HFFc6 (cell line): ENCODE measurements around the gene KCNG2. TPM values are rescaled to one million over a fixed set of nuclear protein-coding genes. Genes with fewer than 3 reads are reported as not detected.

Experiments
- DNase-seq: peaks from one replicate; pipeline ENCODE4 v3.0.0-alpha.2; 2018
- H3K27ac Mint-ChIP-seq: 2 replicates; pipeline ENCODE4 v1.8.0; 2020; ENCODE audit warnings: mild to moderate bottlenecking, mixed read lengths
- H3K27me3 Mint-ChIP-seq: 2 replicates; pipeline ENCODE4 v1.8.0; 2021; ENCODE audit warnings: mild to moderate bottlenecking, moderate library complexity, mixed read lengths; ENCODE audit not compliant: insufficient read depth
- H3K36me3 Mint-ChIP-seq: 2 replicates; pipeline ENCODE4 v1.8.0; 2021; ENCODE audit warnings: low read depth, mixed read lengths
- H3K4me1 Mint-ChIP-seq: 2 replicates; pipeline ENCODE4 v1.8.0; 2020; ENCODE audit warnings: low read depth, mixed read lengths
- H3K4me3 Mint-ChIP-seq: 2 replicates; pipeline ENCODE4 v1.8.0; 2020; ENCODE audit warnings: mild to moderate bottlenecking, moderate library complexity, mixed read lengths
- H3K9me3 Mint-ChIP-seq: 2 replicates; pipeline ENCODE4 v1.8.0; 2020; ENCODE audit warnings: mild to moderate bottlenecking, mixed read lengths
- total RNA-seq, 6 experiments: library from RNA; stranded (reverse); fragmentation: NEBNext Ultra II Directional; extraction: Animal tissue kit (Norgen Biotek cat#: 25700); gene quantifications; 2 replicates in 1 of 6; 3 replicates in 5 of 6; pipeline ENCODE4 v1.2.3, GENCODE V29; 2021
- TF ChIP-seq, protein P1 (sequence below): fragments of 200-600 bp; sonication (generic); IDR thresholded peaks from 2 replicates; pipeline ENCODE4 v1.5.0; 2021; ENCODE audit warnings: antibody characterized with exemption, mild to moderate bottlenecking

KCNG2 gene
- total RNA-seq, 6 experiments from 2014 or later, result not detected

- H3K9me3 Mint-ChIP-seq, result peaks cover 5% of the 10 kb centered on the region
- H3K36me3 Mint-ChIP-seq, result peaks cover 6% of the 10 kb centered on the region
- H3K4me1 Mint-ChIP-seq, result peaks cover 20% of the 10 kb centered on the region
- no peak overlapping the region for H3K27ac Mint-ChIP-seq
- DNase-seq, result no peak
- H3K27me3 Mint-ChIP-seq, result peaks cover 25% of the 10 kb centered on the region
- H3K4me3 Mint-ChIP-seq, result no peak overlapping the region
- TF ChIP-seq, protein P1, sequence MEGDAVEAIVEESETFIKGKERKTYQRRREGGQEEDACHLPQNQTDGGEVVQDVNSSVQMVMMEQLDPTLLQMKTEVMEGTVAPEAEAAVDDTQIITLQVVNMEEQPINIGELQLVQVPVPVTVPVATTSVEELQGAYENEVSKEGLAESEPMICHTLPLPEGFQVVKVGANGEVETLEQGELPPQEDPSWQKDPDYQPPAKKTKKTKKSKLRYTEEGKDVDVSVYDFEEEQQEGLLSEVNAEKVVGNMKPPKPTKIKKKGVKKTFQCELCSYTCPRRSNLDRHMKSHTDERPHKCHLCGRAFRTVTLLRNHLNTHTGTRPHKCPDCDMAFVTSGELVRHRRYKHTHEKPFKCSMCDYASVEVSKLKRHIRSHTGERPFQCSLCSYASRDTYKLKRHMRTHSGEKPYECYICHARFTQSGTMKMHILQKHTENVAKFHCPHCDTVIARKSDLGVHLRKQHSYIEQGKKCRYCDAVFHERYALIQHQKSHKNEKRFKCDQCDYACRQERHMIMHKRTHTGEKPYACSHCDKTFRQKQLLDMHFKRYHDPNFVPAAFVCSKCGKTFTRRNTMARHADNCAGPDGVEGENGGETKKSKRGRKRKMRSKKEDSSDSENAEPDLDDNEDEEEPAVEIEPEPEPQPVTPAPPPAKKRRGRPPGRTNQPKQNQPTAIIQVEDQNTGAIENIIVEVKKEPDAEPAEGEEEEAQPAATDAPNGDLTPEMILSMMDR, result no peak
Observed at GRCh38 chr18:79796016-79796415, 1.7 kb upstream of the KCNG2 start.

DNA sequence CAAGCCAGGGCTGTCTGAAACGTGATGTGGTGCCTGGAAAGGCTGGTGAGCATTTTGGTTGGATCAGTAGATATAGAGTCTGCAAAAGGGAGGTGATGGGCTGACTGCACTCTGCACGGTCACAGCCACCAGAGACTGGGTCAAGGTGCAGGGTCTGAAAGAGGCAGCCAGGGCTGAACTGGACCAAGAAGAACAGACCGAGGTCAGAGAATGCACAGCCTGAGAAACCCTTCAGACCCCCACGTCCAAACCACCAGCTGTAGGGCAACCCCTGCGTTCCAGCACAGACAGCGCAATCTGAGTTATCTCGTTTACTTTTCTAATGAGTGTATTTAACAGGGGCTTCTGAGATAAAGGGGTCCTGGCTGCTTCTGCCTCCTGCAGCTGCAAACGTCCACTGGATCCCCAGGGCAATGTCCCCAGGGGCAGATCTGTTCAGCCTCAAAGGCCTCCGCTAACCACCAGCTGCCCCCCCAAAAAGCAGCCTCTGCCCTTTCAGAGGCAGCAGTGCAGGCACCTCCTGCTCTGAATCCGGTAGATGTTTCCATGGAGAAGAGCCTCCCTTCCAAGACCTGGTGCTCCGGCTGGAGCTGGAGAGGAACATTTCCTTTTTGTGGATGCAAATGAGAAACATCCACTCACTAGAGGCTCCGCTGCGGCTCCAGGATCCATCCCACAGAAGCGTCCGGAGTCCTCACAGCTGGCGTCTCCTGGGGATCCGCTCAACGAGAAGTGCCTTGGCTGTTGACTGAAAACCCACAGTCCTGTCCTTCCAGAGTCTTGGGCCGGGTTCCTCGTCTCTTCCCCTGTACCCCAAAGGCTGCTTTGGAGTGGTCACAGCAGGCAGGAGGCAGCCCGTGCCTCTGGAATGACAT is 970 bp upstream of the KCNG2 start:
- Mint-ChIP-seq H3K27ac (no peak overlapping the region), H3K4me3 (no peak overlapping the region), H3K36me3 (peaks cover 6% of the 10 kb centered on the region), H3K9me3 (peaks cover 5% of the 10 kb centered on the region), H3K4me1 (peaks cover 13% of the 10 kb centered on the region), H3K27me3 (peaks cover 25% of the 10 kb centered on the region)
- no peak for DNase-seq
- TF ChIP-seq, protein P1, result no peak

- no peak for DNase-seq
- Mint-ChIP-seq H3K4me3 (no peak overlapping the region), H3K27ac (no peak overlapping the region), H3K4me1 (peaks cover 6% of the 10 kb centered on the region), H3K36me3 (peaks cover 6% of the 10 kb centered on the region), H3K9me3 (peaks cover 5% of the 10 kb centered on the region), H3K27me3 (peaks cover 31% of the 10 kb centered on the region)
- TF ChIP-seq, protein P1, result no peak
Observed at GRCh38 chr18:79798346-79798998, 734 bp downstream of the KCNG2 start.

- TF ChIP-seq, protein P1, result no peak
- H3K27ac Mint-ChIP-seq, result no peak overlapping the region
- peaks cover 31% of the 10 kb centered on the region for H3K27me3 Mint-ChIP-seq
- no peak overlapping the region for H3K4me3 Mint-ChIP-seq
- no peak for DNase-seq
- peaks cover 5% of the 10 kb centered on the region for H3K9me3 Mint-ChIP-seq
- peaks cover 6% of the 10 kb centered on the region for H3K36me3 Mint-ChIP-seq
- H3K4me1 Mint-ChIP-seq, result peaks cover 6% of the 10 kb centered on the region
Observed at GRCh38 chr18:79798999-79799370, 1.2 kb downstream of the KCNG2 start.

DNA sequence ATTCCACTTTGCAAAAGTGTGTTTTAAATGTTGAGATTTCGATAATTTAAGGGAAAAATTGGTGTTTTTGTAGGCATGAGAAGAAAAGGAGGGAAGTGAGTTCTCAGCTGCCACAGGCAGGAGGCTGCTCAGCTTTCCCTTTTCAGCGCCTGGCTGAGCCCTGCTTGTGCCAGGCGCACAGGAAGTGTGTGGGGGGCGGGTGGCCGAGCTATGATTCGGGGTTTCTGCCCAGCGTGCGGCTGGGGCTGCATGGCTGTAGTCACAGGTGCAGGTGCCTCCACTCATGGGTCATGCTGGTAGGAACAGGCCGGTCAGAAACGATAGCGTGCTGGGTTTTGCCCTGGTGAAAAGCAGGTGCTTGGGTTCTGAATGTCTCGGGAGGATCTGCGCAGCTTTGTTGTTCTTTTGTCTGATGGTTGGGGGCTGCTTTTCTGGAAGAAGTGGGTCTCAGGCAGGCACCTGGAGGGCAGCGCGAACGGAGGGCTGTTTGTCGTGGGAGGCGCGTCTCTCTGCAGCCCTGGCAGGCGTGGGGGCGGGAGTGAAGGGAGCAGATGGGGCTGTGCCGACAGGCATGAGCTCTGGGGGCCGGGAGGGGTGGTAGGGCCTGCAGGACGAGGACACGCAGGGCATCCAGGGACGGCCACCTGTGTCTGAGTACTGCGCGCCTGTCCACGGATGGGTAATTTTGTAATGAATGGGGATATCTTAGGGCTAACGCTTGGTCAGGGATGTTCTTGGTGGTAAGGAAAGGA is 2.1 kb downstream of the KCNG2 start:
- Mint-ChIP-seq H3K4me1 (peaks cover 6% of the 10 kb centered on the region), H3K4me3 (no peak overlapping the region), H3K36me3 (peaks cover 6% of the 10 kb centered on the region), H3K9me3 (peaks cover 5% of the 10 kb centered on the region), H3K27me3 (peaks cover 29% of the 10 kb centered on the region), H3K27ac (no peak overlapping the region)
- no peak for DNase-seq
- TF ChIP-seq, protein P1, result no peak
